Parathyroid adenoma (tissue), 2 donors: Measurements from ENCODE around the gene EFHB.

Source experiments
- H2AFZ ChIP-seq: fragments of 300-600 bp; sonication (generic); one replicate; pipeline ENCODE4 v1.7.0; 2017; ENCODE audit warnings: antibody characterized with exemption, mild to moderate bottlenecking
- H3K27ac ChIP-seq: fragments of 300-600 bp; sonication (generic); one replicate; pipeline ENCODE4 v1.7.0; 2017
- H3K27me3 ChIP-seq: fragments of 300-600 bp; sonication (generic); one replicate; pipeline ENCODE4 v1.7.0; 2017; ENCODE audit warnings: low read length; ENCODE audit not compliant: control insufficient read depth, insufficient read depth
- H3K36me3 ChIP-seq: fragments of 300-600 bp; sonication (generic); one replicate; pipeline ENCODE4 v1.7.0; 2017; ENCODE audit warnings: low read length; ENCODE audit not compliant: control insufficient read depth, insufficient read depth
- H3K4me1 ChIP-seq: fragments of 300-600 bp; sonication (generic); one replicate; pipeline ENCODE4 v1.7.0; 2017; ENCODE audit warnings: control low read depth
- H3K4me2 ChIP-seq: fragments of 300-600 bp; sonication (generic); one replicate; pipeline ENCODE4 v1.7.0; 2017; ENCODE audit warnings: low read length
- H3K4me3 ChIP-seq: fragments of 300-600 bp; sonication (generic); one replicate; pipeline ENCODE4 v1.7.0; 2017; ENCODE audit warnings: low read depth, low read length
- H3K79me2 ChIP-seq: fragments of 300-600 bp; sonication (generic); one replicate; pipeline ENCODE4 v1.7.0; 2017; ENCODE audit warnings: control low read depth
- H3K9ac ChIP-seq: fragments of 300-600 bp; sonication (generic); one replicate; pipeline ENCODE4 v1.7.0; 2017; ENCODE audit warnings: mild to moderate bottlenecking
- H3K9me3 ChIP-seq: fragments of 300-600 bp; sonication (generic); one replicate; pipeline ENCODE4 v1.7.0; 2017; ENCODE audit warnings: low read length; ENCODE audit not compliant: control insufficient read depth
- TF ChIP-seq, protein P1 (sequence below): fragments of 300-600 bp; sonication (generic); IDR thresholded peaks from one replicate; pipeline ENCODE4 v1.7.0; 2017; ENCODE audit warnings: antibody characterized with exemption, mild to moderate bottlenecking
- donor health status: primary hyperparathyroidism.

The EFHB gene

DNA sequence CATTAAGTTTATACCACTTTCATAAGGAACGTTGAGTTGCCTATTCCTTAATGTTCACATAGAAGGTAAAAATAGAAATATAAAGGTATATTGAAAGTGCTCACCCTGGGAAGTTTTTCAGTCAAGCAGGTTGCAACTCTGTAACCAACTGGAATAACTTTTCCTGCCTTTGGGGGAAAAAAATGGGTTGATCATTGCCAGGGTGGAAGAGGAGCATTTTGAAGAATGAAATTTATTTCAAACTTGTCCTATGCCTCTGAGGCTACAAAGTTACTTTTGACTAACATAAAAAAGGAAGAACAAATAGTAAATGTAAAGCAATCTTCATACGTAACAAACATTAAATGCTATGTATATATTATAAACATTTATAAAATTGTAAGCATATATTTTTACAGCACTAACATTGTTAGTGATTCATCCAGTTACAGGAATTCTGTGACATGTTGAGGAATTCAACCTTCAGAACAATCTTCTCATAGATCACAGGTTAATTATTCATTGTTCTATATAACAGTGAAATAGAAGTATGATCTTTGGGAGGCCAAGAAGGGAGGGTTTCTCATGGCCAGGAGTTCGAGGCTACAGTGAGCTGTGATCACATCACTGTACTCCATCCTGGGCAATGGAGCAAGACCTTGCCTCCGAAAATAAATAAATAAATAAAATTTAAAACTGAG, 13.5 kb downstream of the EFHB start:
- H3K4me3 ChIP-seq, result no peak overlapping the region
- no peaks in the 10 kb centered on the region for H3K27me3 ChIP-seq
- H3K4me1 ChIP-seq, result no peaks in the 10 kb centered on the region
- no peak overlapping the region for H3K27ac ChIP-seq
- H3K4me2 ChIP-seq, result no peak overlapping the region
- H2AFZ ChIP-seq, result no peak overlapping the region
- no peak overlapping the region for H3K9ac ChIP-seq
- H3K36me3 ChIP-seq, result no peaks in the 10 kb centered on the region
- no peaks in the 10 kb centered on the region for H3K79me2 ChIP-seq
- no peaks in the 10 kb centered on the region for H3K9me3 ChIP-seq
- TF ChIP-seq, protein P1, sequence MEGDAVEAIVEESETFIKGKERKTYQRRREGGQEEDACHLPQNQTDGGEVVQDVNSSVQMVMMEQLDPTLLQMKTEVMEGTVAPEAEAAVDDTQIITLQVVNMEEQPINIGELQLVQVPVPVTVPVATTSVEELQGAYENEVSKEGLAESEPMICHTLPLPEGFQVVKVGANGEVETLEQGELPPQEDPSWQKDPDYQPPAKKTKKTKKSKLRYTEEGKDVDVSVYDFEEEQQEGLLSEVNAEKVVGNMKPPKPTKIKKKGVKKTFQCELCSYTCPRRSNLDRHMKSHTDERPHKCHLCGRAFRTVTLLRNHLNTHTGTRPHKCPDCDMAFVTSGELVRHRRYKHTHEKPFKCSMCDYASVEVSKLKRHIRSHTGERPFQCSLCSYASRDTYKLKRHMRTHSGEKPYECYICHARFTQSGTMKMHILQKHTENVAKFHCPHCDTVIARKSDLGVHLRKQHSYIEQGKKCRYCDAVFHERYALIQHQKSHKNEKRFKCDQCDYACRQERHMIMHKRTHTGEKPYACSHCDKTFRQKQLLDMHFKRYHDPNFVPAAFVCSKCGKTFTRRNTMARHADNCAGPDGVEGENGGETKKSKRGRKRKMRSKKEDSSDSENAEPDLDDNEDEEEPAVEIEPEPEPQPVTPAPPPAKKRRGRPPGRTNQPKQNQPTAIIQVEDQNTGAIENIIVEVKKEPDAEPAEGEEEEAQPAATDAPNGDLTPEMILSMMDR, result no peak

DNA sequence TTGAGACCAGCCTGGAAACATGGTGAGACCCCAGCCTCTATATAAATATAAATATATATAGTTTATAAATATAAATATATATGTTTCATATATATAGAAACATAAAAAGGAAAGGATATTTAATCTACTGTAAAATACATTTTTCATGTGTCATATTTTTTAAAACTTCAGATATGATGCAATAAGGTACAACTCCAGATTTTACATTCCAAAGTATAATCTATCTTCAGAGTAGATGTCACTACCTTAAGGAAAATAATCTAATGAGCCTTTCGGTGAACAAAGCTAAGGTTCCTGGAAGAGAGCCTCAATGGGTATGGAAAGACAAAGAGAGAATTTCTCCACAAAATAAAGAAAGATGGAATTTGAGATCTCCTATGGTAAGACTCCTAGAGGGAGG, 16.9 kb downstream of the EFHB start:
- H3K36me3 ChIP-seq, result no peaks in the 10 kb centered on the region
- H2AFZ ChIP-seq, result no peak overlapping the region

DNA sequence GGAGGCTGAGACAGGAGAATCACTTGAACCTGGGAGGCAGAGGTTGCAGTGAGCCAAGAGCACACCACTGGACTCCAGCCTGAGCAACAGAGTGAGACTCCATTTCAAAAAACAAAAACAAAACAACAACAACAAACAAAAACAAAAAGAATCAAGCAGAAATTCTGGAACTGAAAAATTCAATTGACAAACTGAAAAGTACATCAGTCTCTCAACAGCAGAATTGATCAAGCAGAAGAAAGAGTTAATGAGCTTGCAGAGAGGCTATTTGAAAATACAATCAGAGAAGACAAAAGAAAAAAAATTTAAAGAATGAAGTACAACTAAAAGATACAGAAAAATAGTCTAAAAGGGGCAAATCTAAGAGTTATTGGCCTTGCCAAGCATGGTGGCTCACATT, 22.6 kb downstream of the EFHB start:
- Histone ChIP-seq H3K4me3 (no peak overlapping the region), H3K9me3 (no peaks in the 10 kb centered on the region)
- TF ChIP-seq, protein P1, result no peak

More for the DNA sequence above, 16.9 kb downstream of the EFHB start:
- Histone ChIP-seq H3K4me3 (no peak overlapping the region), H3K4me1 (no peaks in the 10 kb centered on the region), H3K27ac (no peak overlapping the region), H3K4me2 (no peak overlapping the region), H3K27me3 (no peaks in the 10 kb centered on the region), H3K79me2 (no peaks in the 10 kb centered on the region), H3K9ac (no peak overlapping the region), H3K9me3 (no peaks in the 10 kb centered on the region)
- TF ChIP-seq, protein P1, result no peak

DNA sequence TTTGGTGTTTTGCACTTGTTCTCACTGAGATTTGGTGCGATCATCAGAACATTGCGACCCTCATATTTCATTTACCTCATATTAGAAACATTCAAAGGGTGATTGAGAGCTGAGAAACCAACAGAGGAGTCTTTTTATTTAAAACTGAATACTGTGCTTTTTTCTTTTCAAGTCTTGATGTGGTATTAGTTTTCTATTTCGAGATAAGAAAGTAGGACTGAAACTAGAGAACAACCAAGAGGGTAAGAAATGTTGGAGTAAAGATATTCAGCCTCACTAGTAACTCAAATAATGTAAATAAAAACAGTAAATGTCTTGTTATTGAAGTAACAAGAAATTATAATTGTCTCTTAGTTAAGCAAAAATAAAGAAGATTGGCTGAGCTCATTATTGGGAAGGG, 26.5 kb downstream of the EFHB start:
- H2AFZ ChIP-seq, result no peak overlapping the region
- TF ChIP-seq, protein P1, result no peak
- H3K36me3 ChIP-seq, result no peaks in the 10 kb centered on the region
- no peak overlapping the region for H3K9ac ChIP-seq
- H3K9me3 ChIP-seq, result no peaks in the 10 kb centered on the region
- no peaks in the 10 kb centered on the region for H3K79me2 ChIP-seq
- no peak overlapping the region for H3K4me2 ChIP-seq
- no peak overlapping the region for H3K27ac ChIP-seq
- no peaks in the 10 kb centered on the region for H3K4me1 ChIP-seq
- no peak overlapping the region for H3K4me3 ChIP-seq
- H3K27me3 ChIP-seq, result no peaks in the 10 kb centered on the region

More for the DNA sequence above, 22.6 kb downstream of the EFHB start:
- no peaks in the 10 kb centered on the region for H3K4me1 ChIP-seq
- no peaks in the 10 kb centered on the region for H3K27me3 ChIP-seq
- no peaks in the 10 kb centered on the region for H3K79me2 ChIP-seq
- no peak overlapping the region for H3K9ac ChIP-seq
- H3K4me2 ChIP-seq, result no peak overlapping the region
- H3K27ac ChIP-seq, result no peak overlapping the region
- H2AFZ ChIP-seq, result no peak overlapping the region
- H3K36me3 ChIP-seq, result no peaks in the 10 kb centered on the region

DNA sequence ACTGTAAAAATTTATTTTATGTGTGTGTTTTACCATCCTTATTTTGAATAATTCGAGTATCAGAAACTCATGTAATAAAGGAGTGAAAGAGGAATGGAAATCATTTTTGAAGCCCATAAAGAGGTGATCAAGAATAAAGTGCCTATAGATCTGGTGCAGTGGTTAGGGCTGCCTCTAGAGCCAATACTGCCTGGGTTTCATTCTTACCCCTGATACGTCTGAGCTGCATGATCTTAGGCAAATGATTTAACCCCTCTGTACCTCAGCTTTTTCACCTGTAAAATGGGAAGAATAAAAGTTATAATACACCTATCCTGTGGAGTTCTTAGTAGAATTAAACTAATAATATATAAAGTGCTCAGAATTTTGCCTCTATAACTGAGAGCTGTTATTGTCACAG, 30.4 kb downstream of the EFHB start:
- Histone ChIP-seq H3K4me1 (no peaks in the 10 kb centered on the region), H3K9me3 (no peaks in the 10 kb centered on the region), H3K9ac (no peak overlapping the region), H3K27ac (no peak overlapping the region), H3K79me2 (no peaks in the 10 kb centered on the region), H2AFZ (no peak overlapping the region), H3K4me2 (no peak overlapping the region), H3K36me3 (no peaks in the 10 kb centered on the region), H3K4me3 (no peak overlapping the region), H3K27me3 (no peaks in the 10 kb centered on the region)
- TF ChIP-seq, protein P1, result no peak
